HCT116 (cell line): ENCODE data around the gene CDH4. TPM values are rescaled to one million over a fixed set of nuclear protein-coding genes. Genes with fewer than 3 reads are reported as not detected.

ENCODE experiments used
- ATAC-seq: fragments of 200-7000 bp; cut with Tn5 transposase; 2 replicates; pipeline ENCODE4 v1.9.1; 2020; ENCODE audit warnings: mild to moderate bottlenecking, moderate library complexity
- BruUV-seq: library from RNA; stranded (reverse); fragments of 400-500 nt; replicated peaks from 2 replicates; lab custom pipeline; 2021; lab: Mats Ljungman, UMichigan
- CTCF ChIA-PET: fragments of 300-600 bp; sonication (Branson Sonifier 250); formaldehyde crosslinking; loops from one replicate; lab custom pipeline; 2021; ENCODE audit warnings: antibody characterized with exemption; lab: Charles Lee
- POLR2A ChIA-PET: fragments of 300-600, 350-600 bp; sonication (Branson Sonifier 250); formaldehyde crosslinking; loops from one replicate; lab custom pipeline; 2021; ENCODE audit warnings: antibody characterized with exemption; lab: Charles Lee
- RAD21 ChIA-PET, 2 experiments: fragments of 300-600 bp; sonication (Branson Sonifier 250); formaldehyde crosslinking; loops; one replicate each; lab custom pipeline; 2023; ENCODE audit warnings: low total read pairs in 2 of 2; ENCODE audit not compliant: uncharacterized antibody in 2 of 2, unreplicated experiment in 2 of 2, low non-redundant PET in 1 of 2; lab: Charles Lee
- DNase-seq: peaks from one replicate; pipeline ENCODE4 v3.0.0-alpha.2; 2010; ENCODE audit warnings: low read depth, low spot score
- H2AFZ ChIP-seq: fragments of 200-600 bp; shearing (Covaris generic), sonication (generic); 2 replicates; pipeline ENCODE4 v1.6.1; 2017; ENCODE audit warnings: low read depth, mixed run types, mixed read lengths, antibody characterized with exemption, low read length; ENCODE audit not compliant: poor library complexity, severe bottlenecking
- H3K27ac ChIP-seq: 2 replicates; pipeline ENCODE4 v1.5.1; 2012; ENCODE audit warnings: low read depth, low read length
- H3K27me3 ChIP-seq: fragments of 200-600 bp; sonication (generic); 2 replicates; pipeline ENCODE4 v1.6.1; 2016; ENCODE audit warnings: mixed run types, low read length, mixed read lengths; ENCODE audit not compliant: insufficient read depth
- H3K36me3 ChIP-seq, 2 experiments: fragments of 200-500 bp in 1 of 2; fragments of 200-600 bp in 1 of 2; sonication (Bioruptor generic) in 1 of 2; sonication (generic) in 1 of 2; 2 replicates each; pipeline versions ENCODE4 v1.5.1 to v1.6.1; 2014 to 2016; ENCODE audit warnings: low read length in 2 of 2, inconsistent platforms in 1 of 2, mixed read lengths in 1 of 2, mixed run types in 1 of 2; ENCODE audit not compliant: insufficient read depth in 2 of 2, control insufficient read depth in 1 of 2
- H3K4me1 ChIP-seq, 2 experiments: fragments of 200-600 bp in 1 of 2; sonication (generic) in 1 of 2; 2 replicates each; pipeline versions ENCODE4 v1.5.1 to v1.6.1; 2012 to 2017; ENCODE audit warnings: low read length in 2 of 2, inconsistent platforms in 1 of 2, mild to moderate bottlenecking in 1 of 2, mixed read lengths in 1 of 2, mixed run types in 1 of 2, moderate library complexity in 1 of 2; ENCODE audit not compliant: insufficient read depth in 2 of 2, control insufficient read depth in 1 of 2
- H3K4me2 ChIP-seq: fragments of 200-600 bp; sonication (generic); 2 replicates; pipeline ENCODE4 v1.6.1; 2017; ENCODE audit warnings: mixed run types, low read length, mixed read lengths
- H3K4me3 ChIP-seq, 2 experiments: fragments of 200-600 bp in 1 of 2; sonication (generic) in 1 of 2; replicated peaks in 1 of 2; 2 replicates each; pipeline ENCODE4 v1.5.1; 2011 to 2016; ENCODE audit warnings: low read length in 2 of 2, control low read depth in 1 of 2, low read depth in 1 of 2, mild to moderate bottlenecking in 1 of 2, mixed read lengths in 1 of 2, mixed run types in 1 of 2
- H3K79me2 ChIP-seq: fragments of 200-600 bp; sonication (generic); 2 replicates; pipeline ENCODE4 v1.6.1; 2017; ENCODE audit warnings: mild to moderate bottlenecking, mixed run types, low read length, moderate library complexity, mixed read lengths; ENCODE audit not compliant: insufficient read depth
- H3K9ac ChIP-seq: fragments of 200-600 bp; sonication (generic); 2 replicates; pipeline ENCODE4 v1.6.1; 2016; ENCODE audit warnings: low read length, mixed read lengths
- H3K9me2 ChIP-seq: fragments of 200-600 bp; sonication (generic), shearing (Covaris generic); 2 replicates; pipeline ENCODE4 v1.6.1; 2017; ENCODE audit warnings: mixed run types, mild to moderate bottlenecking, moderate library complexity; ENCODE audit not compliant: insufficient read depth
- H3K9me3 ChIP-seq, 2 experiments: fragments of 200-500 bp in 1 of 2; fragments of 200-600 bp in 1 of 2; sonication (Bioruptor generic) in 1 of 2; sonication (generic) in 1 of 2; 2 replicates each; pipeline ENCODE4 v1.6.1; 2014 to 2017; ENCODE audit warnings: low read length in 2 of 2, mixed read lengths in 2 of 2, inconsistent platforms in 1 of 2, low read depth in 1 of 2, mild to moderate bottlenecking in 1 of 2, mixed run types in 1 of 2, moderate library complexity in 1 of 2; ENCODE audit not compliant: control insufficient read depth in 1 of 2, insufficient read depth in 1 of 2
- H4K20me1 ChIP-seq: fragments of 200-600 bp; sonication (generic), shearing (Covaris generic); 2 replicates; pipeline ENCODE4 v1.6.1; 2017; ENCODE audit warnings: mixed run types, mild to moderate bottlenecking, moderate library complexity; ENCODE audit not compliant: insufficient read depth
- CBX3 ChIP-seq: IDR thresholded peaks from 2 replicates; pipeline ENCODE4 v1.6.1; 2012; ENCODE audit warnings: low read depth
- EGR1 ChIP-seq: IDR thresholded peaks from 2 replicates; pipeline ENCODE4 v1.6.1; 2012; ENCODE audit warnings: low read depth
- EZH2 ChIP-seq: fragments of 200-600 bp; sonication (generic); IDR thresholded peaks from 2 replicates; pipeline ENCODE4 v1.6.1; 2017; ENCODE audit warnings: antibody characterized with exemption, mixed run types
- EZH2phosphoT487 ChIP-seq: fragments of 200-600 bp; IDR thresholded peaks from 2 replicates; pipeline ENCODE4 v1.6.1; 2018; ENCODE audit warnings: antibody characterized with exemption, borderline replicate concordance
- FOSL1 ChIP-seq: IDR thresholded peaks from 2 replicates; pipeline ENCODE4 v1.6.1; 2012; ENCODE audit warnings: low read depth
- JUND ChIP-seq: IDR thresholded peaks from 2 replicates; pipeline ENCODE4 v1.6.1; 2012
- POLR2A ChIP-seq: IDR thresholded peaks from 2 replicates; pipeline ENCODE4 v1.7.0; 2011; ENCODE audit warnings: borderline replicate concordance; ENCODE audit not compliant: insufficient read depth, insufficient read length; ENCODE audit errors: extremely low read depth
- SIN3A ChIP-seq: IDR thresholded peaks from 2 replicates; pipeline ENCODE4 v1.6.1; 2012; ENCODE audit warnings: low read depth
- SP1 ChIP-seq: IDR thresholded peaks from 2 replicates; pipeline ENCODE4 v1.6.1; 2012; ENCODE audit warnings: low read depth
- YY1 ChIP-seq: IDR thresholded peaks from 2 replicates; pipeline ENCODE4 v1.6.1; 2011; ENCODE audit warnings: low read length, low read depth, moderate library complexity, mild to moderate bottlenecking; ENCODE audit not compliant: insufficient replicate concordance; ENCODE audit errors: extremely low read depth
- ZBTB33 ChIP-seq: IDR thresholded peaks from 2 replicates; pipeline ENCODE4 v1.6.1; 2011; ENCODE audit warnings: mild to moderate bottlenecking, low read length, moderate library complexity; ENCODE audit not compliant: insufficient replicate concordance; ENCODE audit errors: extremely low read depth
- intact Hi-C: fragments of 100-400 bp; cut with micrococcal nuclease; formaldehyde crosslinking; loops from 2 replicates; pipeline ENCODE4 v1.10.0; 2022
- total RNA-seq: library from RNA; stranded (reverse); gene quantifications from one replicate; pipeline ENCODE4 v1.2.1, GENCODE V29; 2021; ENCODE audit not compliant: unreplicated experiment
- TF ChIP-seq, protein P1 (sequence below): IDR thresholded peaks from 2 replicates; pipeline ENCODE4 v1.6.1; 2012

Gene CDH4
- total RNA-seq, 1 experiment from 2014 or later, result not detected

DNA sequence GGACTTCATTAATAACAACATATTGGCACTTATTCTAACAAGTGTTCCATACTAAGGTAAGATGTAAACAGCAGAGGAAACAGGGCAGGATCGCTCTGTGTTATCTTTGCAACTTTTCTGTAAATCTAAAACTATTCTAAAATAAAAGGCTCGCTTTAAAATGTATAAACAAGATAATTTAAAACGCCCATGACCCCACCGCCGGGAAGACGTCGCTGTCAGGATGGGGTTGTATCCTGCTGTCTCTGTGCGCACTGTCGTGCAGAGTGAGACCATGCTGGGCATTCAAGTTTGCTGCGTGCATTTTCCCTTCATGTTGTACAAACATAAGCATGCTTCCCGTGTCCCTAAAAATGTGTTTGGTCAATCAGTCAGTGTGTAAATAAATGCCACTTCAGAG is 255.7 kb downstream of the CDH4 start:
- Histone ChIP-seq H3K9ac (no peak overlapping the region), H3K4me1 (no peaks in the 10 kb centered on the region), H3K27me3 (peaks cover 6% of the 10 kb centered on the region; the same call in 1 of the 2 replicates), H4K20me1 (no peaks in the 10 kb centered on the region), H3K36me3 (no peaks in the 10 kb centered on the region), H3K79me2 (no peaks in the 10 kb centered on the region), H3K27ac (no peak overlapping the region), H3K4me2 (no peak overlapping the region), H3K9me3 (no peaks in the 10 kb centered on the region), H3K9me2 (no peaks in the 10 kb centered on the region), H2AFZ (no peak overlapping the region), H3K4me3 (no peak overlapping the region)
- no peak for TF ChIP-seq EZH2phosphoT487
- no peak for TF ChIP-seq ZBTB33
- no peak for TF ChIP-seq POLR2A
- no peak for TF ChIP-seq EGR1
- TF ChIP-seq SP1, result no peak
- TF ChIP-seq, protein P1, sequence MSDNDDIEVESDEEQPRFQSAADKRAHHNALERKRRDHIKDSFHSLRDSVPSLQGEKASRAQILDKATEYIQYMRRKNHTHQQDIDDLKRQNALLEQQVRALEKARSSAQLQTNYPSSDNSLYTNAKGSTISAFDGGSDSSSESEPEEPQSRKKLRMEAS, result no peak
- TF ChIP-seq EZH2, result no peak
- TF ChIP-seq SIN3A, result no peak
- TF ChIP-seq FOSL1, result no peak
- no peak for TF ChIP-seq JUND
- TF ChIP-seq YY1, result no peak
- TF ChIP-seq CBX3, result no peak
- intact Hi-C loops, result no loop called here
- no peak for DNase-seq
- CTCF ChIA-PET, result no interaction called here
- RAD21 ChIA-PET, result no interaction called here
- POLR2A ChIA-PET, result no interaction called here
- no TSS peak for BruUV-seq
- no peak for ATAC-seq
